ENCODE data around the gene C19orf85. TPM values are rescaled to one million over a fixed set of nuclear protein-coding genes. Genes with fewer than 3 reads are reported as not detected.

Gene C19orf85
- total RNA-seq, 4 donors from 2014 or later = not detected

DNA sequence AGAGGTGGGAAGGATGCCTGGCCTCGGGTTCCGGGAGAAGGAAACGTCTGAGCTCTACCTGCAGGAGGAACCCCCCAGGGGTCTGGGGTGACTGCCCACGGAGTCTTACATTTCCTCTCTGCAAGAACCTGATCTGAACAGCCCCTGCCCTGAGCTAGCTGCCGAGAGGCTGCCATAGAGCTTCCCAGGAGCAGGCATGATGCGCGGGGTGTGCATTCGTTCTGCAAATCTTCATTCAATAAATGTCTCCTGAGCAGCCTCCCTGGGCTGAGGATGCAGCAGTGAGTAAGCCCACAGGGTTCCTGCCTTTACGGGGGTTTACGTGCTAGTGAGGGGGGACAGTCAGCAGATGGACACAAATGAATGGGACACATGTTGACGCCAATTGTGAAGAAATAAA is 19.9 kb downstream of the C19orf85 start:
- TF ChIP-seq, protein P1, sequence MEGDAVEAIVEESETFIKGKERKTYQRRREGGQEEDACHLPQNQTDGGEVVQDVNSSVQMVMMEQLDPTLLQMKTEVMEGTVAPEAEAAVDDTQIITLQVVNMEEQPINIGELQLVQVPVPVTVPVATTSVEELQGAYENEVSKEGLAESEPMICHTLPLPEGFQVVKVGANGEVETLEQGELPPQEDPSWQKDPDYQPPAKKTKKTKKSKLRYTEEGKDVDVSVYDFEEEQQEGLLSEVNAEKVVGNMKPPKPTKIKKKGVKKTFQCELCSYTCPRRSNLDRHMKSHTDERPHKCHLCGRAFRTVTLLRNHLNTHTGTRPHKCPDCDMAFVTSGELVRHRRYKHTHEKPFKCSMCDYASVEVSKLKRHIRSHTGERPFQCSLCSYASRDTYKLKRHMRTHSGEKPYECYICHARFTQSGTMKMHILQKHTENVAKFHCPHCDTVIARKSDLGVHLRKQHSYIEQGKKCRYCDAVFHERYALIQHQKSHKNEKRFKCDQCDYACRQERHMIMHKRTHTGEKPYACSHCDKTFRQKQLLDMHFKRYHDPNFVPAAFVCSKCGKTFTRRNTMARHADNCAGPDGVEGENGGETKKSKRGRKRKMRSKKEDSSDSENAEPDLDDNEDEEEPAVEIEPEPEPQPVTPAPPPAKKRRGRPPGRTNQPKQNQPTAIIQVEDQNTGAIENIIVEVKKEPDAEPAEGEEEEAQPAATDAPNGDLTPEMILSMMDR (IDR thresholded peaks at IDR 0.05; ENCODE audit: low read depth) = no peak

DNA sequence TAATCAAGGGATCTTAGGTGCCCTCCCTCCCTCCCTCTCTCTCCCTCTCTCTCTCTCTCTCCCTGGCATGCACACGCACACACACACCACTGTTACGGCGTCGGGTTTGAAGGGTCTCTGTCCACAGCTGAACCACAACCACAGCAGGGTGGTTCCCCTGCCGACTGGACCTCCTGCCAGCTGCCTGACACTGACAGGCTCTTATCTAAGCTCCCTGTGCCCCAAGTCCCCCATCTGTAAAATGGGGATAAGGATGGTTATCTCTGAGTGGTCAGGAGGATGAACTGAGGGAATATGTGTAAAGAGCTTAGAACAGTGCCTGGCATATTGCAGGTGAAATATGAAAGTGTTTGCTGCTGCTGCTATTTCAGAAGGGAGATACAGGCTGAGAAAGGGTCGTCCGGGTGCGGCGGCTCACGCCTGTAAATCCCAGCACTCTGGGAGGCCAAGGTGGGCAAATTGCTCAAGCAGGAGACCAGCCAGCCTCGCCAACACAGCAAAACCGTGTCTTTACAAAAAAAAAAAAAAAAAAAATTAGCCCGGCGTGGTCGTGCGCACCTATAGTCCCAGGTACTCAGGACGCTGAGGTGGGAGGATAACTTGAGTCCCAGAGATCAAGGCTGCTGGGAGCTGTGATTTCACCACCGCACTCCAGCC is 20.6 kb downstream of the C19orf85 start:
- TF ChIP-seq, protein P1 (IDR thresholded peaks at IDR 0.05; ENCODE audit: low read depth) = no peak

DNA sequence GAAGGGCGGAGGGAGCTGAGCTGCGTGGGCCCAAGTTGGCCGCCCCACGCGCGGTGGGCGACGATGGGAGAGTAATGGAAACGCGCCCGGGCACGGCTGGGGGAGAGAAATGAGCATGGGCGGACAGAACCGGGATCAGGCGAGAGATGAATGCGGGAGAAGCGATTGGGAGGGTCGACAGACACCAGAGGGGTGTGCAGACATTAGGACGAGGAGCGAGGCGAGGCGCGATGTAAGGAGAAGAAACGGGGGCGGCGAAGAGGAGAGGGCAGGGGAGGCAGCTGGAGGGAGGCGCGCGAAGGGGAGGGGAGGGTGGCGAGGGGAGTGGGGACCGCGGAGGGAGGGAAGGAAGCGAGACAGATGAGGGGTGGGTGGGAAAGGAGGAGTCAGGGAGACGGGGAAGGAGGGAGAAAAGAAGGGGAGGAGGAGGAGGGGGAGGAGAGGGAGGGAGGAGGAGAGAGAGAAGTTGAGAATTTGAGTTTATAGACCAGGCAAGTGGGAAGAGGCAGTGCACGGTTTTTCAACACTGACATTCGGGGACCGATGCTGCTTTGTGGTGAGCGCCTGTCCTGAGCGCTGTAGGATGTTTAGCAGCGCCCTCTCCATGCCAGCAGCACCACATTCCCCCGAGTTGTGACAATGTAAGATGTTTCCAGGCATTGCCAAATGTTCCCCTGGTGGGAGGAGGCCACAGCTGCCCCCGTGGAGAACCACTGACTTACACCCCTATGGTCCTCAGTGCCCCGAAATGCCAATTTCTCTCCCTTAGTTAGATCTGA is 21.3 kb downstream of the C19orf85 start, which contains the start of gene SHISA7:
TSS of gene SHISA7 (minus strand) at position 256 of the 779 bp plus-strand sequence. CDS start 437 bp downstream, outside the sequence.
- TF ChIP-seq, protein P1 (IDR thresholded peaks at IDR 0.05; ENCODE audit: low read depth) = no peak

DNA sequence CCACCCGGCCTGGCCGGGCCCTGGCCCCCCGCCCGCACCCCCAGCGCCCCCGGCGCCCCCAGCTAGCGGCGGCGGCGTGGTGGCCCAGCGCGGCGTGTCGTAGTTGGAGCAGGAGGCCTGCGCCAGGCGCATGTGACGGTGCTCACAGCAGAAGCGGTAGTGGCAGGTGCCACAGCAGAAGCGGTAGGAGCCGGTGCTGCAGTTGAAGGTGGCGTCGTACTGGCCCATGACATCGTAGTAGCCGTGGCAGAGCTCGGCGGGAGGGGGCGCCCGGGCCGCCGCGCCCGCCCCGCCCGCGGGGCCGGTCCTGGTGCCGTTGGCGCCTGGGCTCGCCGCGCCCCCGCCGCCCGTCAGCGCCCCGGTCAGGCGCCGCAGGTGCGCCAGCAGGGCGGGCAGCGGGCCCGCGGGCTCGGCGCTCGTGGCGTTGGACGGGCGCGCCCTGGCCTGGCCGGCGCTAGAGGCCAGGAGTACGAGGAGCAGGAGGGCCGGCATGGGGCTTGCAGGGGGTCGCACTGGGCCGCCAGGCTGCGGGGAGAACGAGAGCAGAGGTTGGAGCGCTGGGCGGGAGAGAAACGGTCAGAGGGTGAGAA is 22.1 kb downstream of the C19orf85 start:
- TF ChIP-seq, protein P1 (IDR thresholded peaks at IDR 0.05; ENCODE audit: low read depth) = no peak

DNA sequence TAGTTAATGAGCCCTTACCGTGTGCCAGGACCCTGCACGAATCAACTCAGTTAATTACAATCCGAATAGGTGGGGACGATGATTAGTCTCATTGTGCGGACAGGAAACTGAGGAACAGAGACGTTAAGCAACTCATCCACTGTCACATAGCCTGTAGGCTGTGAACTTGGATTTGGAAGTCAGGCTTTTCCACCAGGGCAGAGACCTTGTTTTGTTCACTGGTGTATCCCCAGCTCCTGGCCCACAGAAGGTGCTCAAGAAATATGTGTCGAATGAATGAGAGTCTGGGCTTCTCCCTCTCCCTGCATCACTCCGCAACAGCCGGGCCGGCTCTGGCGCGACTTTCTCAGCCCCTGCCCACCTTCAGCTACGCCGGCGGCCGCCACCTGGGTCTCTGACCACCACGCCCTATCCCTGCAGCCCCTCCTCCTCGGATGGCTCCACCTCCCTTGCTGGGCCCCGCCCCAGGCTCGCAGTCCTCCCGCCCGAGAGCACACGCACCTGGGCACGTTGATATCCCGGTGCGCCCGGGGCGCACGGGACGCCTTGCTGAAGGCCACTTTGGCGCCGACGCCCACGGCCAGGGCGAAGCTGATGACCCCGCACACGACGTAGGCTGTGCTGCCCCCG is 22.7 kb downstream of the C19orf85 start:
- TF ChIP-seq, protein P1 (IDR thresholded peaks at IDR 0.05; ENCODE audit: low read depth) = no peak

DNA sequence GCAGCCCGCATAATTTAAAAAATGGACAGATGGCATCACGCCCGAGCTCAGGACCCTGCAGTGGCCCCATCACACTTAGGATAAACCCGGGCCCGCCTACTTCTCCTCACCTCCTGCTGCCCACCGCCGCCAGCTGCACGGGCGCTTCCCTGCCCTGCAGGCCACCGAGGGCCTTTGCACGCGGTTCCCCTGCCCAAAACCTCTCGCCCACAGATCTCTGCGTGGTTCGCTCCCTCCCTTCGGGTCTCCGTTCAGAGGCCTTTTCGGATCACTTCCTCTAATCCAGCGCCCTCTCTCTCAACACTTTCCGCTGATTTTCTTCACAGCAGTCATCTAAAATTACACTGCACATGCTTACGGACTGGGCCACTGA is 23.2 kb downstream of the C19orf85 start:
- TF ChIP-seq, protein P1 (IDR thresholded peaks at IDR 0.05; ENCODE audit: low read depth) = no peak
